ENCODE measurements around the gene VANGL2.
"Not testable (repeated sequence)": the region's sequence is repeated elsewhere in the genome, so short reads cannot be mapped to it uniquely, and the experiment has no call there.

VANGL2 gene

DNA sequence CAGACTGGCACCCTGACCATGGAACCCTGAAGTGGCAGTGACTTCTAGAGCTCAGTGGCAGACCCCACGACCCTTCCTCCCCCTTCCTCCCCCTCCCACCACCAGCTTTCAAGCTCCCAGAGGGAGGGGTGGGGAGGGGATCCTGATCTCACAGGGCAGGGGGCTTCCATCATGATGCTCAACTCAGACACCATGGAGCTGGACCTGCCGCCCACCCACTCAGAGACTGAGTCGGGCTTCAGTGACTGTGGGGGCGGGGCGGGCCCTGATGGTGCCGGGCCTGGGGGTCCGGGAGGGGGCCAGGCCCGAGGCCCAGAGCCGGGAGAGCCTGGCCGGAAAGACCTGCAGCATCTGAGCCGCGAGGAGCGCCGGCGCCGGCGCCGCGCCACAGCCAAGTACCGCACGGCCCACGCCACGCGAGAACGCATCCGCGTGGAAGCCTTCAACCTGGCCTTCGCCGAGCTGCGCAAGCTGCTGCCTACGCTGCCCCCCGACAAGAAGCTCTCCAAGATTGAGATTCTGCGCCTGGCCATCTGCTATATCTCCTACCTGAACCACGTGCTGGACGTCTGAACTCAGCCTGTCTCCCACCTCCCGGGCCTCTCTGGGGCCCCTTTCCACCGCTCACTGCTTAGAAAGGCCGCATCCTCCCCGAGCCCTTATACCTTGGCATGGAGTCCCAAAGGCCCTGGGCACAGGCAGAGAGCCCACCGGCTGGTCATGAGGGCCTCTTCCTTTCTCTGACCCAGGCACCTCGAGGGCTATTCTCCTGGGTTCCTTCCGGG lies 29.6 kb upstream of the VANGL2 start:
- no peak for DNase-seq

DNA sequence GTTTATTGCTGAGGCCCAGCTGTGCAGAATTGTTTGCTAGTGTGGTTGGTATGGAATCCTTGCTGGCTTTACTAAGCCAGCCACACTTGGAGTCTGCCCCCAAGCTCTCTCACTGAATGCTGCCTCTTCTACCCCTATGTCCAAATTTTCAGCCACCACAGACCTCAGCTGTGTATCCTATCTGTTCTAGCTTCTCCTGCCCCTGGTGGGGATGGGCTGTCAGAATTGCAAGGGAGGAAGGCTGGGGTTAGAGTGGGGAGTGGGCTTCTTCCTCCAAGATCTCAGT lies 29.1 kb upstream of the VANGL2 start:
- DNase-seq, result no peak

DNA sequence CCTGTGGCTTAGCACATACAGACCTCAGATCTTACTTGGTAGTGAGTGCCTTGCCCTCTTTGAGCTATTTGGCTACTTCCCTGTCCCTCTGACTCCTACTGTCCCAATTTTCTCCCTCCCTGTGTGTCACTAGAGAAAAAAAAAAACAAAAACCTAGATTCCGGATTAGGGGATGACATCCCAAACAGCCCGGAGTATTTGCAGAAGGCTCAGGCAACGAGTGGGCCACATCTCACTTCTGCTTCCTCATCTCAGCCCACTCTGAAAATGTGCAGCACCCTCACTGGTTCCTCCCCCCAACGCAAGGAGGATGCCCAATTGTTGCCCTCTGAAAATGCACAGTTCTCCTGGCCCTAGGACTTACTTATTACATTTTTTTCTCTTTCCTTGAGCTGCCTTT lies 28.6 kb upstream of the VANGL2 start:
- DNase-seq, result no peak

DNA sequence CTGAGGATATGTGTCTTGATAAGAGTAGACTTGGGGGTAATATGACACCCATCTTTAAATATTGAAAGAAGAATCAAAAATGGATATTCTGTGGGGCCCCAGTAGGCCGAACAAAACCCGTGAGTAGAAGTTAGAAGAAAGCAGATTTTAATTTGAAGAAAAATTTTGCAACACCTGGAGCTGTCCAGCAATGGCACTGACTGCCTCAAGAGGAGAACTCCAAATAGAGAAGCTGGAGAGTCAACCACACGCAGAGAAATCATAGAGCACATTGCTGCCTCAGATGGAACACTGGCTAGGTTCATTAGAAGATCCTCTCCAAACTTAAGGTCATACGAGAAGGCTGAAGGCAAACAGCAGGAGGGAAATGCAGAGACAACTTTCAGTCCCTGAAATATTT lies 26.7 kb upstream of the VANGL2 start:
- DNase-seq, result no peak

DNA sequence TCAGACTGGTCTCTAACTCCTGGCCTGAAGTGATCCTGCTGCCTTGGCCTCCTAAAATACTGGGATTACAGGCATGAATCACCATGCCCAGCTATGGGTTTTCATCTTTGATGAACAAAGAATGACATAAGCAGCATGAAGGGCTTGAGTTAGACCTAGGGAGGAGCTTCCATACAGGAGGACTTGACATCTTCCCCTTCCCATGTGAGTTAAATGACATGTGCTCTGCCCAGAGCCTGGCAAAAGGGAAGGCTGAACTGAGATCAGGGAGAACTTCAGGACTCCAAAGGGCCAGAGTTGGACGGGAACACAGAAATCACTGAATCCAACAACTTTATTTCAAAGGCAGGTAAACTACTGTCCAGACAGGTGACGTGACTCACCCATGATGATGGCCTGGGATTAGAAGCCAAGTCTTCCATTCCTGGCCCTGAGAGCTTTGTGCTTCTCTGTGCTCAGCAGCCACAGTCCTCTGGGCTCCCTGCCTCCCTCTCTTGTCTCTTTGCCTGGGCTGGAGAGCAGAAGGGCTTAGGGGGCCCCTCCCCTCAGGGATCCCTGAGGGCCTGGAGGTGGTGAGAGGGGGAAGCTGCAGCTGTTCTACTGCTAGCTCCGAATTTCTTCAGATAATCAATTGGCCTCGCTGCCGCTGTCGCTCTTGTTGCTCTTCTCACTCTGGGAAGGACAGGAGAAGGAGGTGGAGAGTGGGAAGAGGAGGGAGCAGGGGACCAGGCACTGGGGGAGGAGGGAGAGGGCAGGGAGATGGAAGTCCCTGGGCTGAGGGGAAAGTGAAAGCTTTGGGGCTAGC lies 25.9 kb upstream of the VANGL2 start:
- no peak for DNase-seq

DNA sequence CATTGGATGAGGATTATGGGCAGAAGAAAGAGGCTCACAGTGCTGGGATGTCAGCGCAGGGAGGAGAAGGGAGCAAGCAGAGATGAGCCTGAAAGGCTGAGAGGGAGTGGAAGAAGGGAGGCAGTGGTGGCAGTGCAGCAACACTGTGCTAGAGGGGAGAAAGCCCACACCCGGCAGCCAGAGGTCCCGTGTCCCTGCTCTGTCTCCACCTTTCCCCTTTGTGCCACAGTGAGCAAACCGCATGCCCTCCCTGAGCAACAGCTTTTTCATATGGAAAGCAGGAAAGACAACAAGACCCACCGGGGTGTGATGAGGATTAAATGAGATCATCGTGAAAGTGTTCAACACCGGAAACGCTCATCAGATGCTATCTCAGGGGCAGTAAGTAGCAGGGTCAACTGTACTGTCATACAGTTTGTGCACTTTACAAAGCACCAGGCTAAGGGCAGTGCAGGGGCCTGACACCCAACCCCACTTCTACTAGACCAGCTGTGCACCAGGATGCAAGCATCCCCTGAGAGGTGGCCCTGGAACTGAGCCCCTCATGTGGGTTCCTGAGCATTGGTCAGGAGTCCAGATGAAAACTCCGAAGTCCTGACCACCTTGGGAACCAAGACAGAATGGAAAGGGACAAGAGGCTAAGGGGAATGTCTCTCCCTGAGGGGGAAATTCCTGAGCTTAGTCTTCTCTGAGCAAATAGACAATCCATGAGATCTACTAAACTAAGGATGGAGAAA lies 24.4 kb upstream of the VANGL2 start:
- DNase-seq, result no peak

DNA sequence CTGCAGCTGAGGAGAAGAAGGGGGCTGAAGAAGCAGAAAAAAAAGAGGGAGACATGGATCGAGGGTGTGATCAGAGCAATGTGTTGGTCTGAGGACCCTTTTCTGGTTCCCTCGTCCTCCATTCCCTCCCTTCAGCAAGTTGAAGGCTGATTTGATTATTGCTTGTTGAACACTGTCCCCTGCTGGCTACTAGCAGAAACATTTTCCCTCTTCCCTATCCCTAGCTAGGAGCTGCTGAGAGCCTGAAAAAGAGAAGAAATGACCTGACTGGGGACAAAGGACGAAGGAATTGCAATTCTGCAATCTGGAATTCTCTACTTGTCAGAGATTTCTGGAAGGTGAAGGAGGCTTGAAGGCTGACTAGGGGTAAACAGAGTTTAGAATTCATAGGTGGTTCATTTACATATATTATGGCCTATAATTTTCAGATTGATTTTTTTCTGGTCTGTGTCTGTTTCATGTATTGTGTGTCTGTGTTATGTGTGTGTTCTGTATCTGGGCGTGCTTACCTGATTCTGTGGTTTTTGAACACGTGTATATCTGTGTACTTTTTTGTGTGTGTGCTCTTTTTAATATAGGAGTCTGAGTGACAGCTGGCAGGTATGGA lies 23.7 kb upstream of the VANGL2 start:
- DNase-seq, result peak; percentile 67

DNA sequence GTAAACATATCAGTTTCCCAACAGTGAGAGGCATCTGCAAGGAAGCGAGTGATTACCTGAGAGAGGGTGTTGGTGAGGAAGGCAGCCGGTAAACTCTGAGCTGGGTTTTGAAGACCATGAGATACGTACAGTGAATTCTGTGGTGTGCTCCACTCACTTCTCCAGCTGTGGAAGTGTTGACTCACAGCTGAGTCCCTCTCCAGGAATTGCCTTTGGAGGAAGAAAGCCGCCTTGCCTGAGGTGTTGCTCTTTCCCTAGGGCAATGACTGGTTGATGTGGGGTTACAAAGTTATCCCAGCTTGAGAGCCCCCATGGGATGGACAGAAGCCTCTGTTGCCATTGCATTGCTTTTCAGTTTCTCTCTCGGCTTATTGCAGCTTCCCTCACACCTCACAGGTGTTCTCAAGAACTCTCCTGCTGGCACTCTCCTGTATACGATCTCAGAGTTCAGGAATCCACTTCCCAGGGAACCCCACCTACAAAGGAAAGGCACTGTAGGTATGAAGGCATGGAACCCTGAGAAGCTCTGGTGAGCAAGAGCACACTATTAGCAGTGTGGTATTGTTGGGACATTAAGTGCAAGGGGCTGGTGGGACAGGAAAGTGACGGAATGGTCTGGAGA lies 22.7 kb upstream of the VANGL2 start:
- DNase-seq, result no peak

DNA sequence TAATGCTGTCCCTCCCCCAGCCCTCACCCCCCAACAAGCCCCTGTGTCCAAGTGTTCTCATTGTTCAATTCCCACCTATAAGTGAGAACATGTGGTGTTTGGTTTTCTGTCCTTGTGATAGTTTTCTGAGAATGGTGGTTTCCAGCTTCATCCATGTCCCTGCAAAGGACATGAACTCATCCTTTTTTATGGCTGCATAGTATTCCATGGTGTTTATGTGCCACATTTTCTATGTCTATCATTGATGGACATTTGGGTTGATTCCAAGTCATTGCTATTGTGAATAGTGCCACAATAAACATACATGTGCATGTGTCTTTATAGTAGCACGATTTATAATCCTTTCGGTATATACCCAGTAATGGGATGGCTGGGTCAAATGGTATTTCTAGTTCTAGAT lies 15.6 kb upstream of the VANGL2 start:
- DNase-seq, result not testable (repeated sequence)

DNA sequence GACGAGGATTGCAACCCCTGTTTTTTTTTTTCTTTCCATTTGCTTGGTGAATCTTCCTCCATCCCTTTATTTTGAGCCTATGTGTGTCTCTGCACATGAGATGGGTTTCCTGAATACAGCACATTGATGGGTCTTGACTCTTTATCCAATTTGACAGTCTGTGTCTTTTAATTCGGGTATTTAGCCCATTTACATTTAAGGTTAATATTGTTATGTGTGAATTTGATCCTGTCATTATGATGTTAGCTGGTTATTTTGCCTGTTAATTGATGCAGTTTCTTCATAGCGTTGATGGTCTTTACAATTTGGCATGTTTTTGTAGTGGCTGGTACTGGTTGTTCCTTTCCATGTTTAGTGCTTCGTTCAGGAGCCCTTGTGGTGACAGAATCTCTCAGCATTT lies 12.0 kb upstream of the VANGL2 start:
- not testable (repeated sequence) for DNase-seq

DNA sequence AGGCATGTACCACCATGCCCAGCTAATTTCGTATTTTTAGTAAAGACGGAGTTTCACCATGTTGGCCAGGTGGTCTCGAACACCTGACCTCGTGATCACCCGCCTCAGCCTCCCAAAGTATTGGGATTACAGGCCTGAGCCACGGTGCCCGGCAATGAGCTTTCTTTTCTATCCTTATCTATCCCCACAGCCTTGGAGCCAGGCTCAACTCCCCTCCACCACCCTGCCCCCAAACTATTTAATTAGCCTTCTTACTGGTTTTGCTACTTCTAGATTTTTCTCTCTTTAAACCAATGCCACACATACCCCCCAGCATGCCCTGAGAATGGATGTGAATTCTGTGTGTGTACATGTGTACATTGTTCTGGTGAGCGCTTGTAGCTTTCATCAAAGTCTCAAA lies 5.7 kb upstream of the VANGL2 start:
- DNase-seq, result no peak

DNA sequence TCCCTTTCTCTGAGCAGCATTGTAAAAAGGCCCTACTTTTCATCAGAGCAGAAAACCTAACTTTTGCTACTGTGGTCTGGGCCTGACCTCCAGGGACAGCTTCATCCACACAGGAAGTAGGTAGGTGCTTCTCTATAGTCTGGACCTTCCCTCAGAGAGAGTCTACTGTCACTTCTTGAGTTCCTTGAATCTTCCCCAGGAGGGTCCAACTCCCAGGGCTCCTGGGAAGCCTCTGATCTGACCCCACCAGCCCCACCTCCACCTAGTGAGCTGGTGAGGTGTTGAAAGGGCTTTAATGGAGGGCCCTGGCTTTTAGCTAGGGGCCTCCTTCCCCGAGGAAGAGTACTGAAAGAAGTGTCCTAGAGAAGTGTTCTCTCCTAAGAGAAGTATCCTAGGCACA lies 2.7 kb upstream of the VANGL2 start:
- no peak for DNase-seq

DNA sequence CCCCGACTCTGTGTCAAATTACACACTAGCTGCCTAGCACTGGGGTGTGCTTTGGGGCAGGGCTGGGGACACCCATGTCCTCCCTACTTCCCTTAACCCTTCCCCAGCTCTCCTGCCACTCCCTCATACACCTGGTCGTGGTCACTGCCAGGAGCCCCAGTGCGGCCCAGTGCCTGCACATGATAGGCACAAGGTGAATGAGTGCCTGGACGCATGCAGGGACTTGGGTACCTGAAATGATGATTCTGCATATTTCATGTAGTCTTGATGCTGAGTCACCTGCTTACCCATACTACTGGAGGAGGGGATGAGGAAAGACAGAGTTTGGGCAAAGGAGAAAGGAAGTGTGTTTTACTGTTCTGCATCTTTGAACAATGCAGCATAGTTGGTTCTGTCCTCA lies 1.5 kb upstream of the VANGL2 start:
- no peak for DNase-seq

DNA sequence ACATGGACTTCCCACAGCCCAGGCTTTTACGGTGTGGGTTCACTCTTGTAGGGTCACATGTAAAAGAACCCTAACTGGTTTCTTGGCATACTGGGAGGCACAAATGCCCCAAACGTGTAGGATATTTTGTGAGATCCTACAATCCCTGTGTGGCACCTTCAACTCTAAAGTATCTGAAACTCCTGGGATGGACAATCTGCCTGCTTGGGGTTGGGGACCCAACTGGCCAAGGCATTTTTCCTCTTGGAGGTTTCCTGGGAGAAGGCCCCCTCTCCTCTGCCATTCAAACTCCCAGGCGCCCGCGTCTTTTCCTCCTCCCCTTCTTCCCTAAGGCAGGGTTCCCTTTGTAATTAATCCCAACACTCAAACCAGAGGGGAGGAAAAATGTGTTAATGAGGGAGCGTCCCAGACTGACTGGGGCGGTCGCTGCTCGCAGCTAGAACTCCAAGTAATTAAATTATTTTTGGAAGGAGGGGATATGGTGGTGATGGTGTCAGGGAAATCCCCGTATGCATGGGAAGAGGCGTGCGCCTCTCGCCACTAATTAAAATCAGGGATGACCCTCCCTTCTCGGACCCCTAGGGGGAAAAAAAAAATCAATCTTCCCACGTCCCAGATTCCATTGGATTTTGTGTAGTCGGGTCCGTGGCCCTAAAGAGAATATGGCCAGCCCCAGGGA lies 681 bp upstream of the VANGL2 start:
- DNase-seq, result no peak

DNA sequence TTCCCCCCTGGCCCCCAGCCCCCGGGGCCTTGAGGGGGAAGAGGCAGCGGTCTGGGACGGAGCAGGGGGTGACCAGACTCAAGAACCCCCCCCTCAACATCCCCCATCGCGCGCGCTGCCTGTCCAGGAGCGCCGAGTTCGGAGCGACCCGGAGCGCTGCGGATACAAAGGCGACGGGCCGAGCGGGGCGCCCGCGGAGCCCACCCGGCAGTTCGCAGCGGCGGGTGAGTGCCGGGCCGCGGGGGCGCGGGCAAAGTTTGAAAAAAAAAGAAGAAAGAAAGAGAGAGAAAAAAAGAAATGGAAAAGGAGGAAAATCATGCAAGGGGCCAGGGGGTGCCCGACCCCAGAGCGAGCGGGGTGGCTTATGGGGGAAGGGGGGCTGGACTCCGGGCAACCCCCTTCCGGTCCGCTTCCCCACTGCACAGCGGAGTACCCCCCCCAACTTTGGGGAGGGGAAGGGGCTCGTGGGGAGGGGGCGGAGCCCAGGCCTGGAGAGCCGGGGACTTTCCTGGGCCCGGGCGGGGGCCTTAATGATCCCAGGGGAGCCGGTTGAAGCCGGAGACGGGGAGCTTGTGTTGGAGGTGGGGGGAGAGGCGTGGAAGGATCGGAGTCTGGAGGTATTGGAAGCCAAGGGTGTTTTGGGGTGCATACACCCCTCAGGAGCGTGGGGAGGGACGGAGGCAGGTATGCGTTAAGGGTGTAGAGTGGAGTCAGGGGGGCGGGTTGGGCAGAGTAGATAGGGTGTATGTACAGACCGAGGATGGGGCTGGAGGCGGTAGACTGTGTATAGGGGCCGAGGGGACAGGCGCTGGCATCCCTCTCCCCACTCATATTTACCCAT lies 502 bp downstream of the VANGL2 start:
- peak; percentile 47 for DNase-seq

DNA sequence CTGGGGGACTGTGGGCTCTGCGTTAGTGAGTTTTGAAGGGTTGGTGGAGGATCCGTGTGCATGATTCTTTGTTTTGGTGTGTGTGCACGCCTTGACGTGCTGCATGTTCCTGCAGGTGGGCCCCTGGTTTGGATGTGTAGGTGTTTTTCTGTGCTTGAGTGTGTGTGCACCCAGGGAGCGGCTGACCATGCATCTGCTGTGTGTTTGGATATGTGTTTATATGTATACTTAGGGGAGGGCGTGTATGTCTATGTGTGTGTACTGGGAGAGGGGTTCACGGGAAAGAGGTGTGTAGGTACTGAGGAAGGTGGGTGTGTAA lies 1.1 kb downstream of the VANGL2 start:
- no peak for DNase-seq

DNA sequence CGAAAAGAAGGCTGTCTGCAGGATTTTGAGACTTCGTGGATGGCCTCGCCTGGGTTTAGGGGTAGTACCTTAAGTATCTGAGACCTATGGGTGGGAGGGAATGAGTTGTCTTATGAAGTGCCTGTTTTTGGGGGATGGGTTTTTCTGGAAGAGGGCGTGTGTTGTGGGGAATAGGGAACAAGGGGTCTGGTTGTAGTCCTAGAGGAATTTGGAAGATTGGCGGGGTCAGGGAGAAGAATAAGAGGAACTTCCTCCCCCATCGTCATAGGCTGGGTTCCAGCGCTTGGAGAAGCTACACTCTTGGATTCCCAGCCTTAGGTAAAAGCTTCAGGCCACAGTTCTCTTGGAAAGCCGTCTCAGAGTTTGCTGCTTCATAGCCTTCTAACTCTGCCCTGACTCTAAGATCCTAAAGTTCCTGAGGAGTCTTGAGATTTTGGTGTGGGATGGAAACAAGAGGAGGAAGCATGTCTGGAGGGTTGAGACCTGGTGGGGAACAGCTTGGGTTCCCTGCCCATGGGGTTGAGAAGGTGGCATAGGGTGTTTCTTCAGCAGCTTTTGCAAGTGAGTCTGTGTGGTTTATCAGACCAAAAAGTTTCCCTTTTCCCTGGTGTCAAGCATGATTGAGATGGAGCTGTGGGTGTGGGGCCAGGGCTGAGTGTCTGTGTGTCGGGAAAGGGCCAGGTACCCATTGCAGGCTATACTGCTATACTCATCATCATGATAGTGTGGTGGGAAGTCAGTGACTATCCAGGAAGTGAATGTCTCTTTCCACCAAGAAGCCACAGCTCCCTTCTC lies 1.8 kb downstream of the VANGL2 start:
- no peak for DNase-seq

DNA sequence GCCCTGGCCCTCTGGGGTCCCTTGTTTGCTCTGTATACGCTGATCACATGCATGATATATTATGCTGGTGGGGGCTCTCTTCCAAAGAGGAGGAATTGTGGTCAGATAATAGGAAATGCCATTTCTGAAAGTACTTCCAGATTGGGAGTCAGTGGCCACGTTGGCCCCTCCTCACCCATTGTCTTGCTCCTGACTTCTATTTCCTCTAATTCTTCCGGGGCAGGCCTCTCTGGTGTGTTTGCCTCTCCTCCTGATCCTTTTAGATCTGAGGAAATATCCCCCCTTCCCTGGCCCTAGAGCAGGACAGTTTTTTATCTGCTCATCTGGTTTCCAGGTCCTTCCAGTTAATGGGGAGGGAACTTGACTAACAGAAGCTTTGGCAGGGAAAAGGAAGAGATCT lies 2.9 kb downstream of the VANGL2 start:
- DNase-seq, result no peak

DNA sequence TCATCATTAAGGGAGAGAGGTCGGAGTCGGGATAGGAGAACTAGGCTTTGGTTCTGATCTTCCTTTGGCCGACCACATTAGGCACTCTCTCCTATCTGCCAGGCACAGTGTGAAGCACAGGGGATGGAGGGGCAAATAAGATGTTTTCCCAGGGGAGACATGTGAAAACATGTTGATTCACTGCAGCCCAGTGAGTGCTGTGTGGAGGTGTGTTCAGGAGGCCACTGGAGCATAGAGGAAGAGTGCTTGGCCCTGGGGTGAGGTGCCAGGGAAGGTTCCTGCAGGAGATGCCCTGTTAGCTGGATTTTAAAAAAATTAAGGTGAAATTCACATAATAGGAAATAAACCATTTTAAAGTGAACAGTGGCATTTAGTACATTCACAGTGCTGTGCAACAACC lies 3.7 kb downstream of the VANGL2 start:
- no peak for DNase-seq

DNA sequence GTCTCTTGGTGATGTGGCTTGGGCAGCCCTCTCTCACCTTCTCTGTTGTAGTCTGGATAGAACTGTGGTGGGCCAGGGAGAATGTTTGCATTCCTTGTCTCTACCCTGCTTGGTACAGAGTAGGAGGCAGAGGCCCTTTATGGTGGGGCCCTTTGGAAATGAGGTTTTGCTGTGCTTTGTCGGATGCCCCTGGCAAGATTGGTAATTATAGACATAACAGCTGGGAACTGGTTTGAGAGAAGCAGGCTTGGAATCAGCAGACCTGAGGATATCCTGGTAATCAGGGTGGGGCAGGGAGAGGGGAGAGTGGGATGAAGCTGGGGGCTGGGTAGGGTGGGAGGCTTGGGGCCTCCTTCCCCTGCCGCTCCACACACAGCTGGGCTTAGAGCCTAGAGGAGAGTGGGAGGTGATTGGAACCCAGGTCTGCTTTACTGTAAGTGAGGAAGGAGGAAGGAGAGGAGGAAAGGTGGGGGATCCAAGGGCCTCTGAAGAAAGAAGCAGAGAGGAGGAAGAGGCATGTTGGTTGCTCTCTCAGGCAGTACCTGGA lies 5.0 kb downstream of the VANGL2 start:
- DNase-seq, result no peak

All from NCI-H345 (cell line).